ENCODE results near the gene ADAMTS8.

ADAMTS8 gene

DNA sequence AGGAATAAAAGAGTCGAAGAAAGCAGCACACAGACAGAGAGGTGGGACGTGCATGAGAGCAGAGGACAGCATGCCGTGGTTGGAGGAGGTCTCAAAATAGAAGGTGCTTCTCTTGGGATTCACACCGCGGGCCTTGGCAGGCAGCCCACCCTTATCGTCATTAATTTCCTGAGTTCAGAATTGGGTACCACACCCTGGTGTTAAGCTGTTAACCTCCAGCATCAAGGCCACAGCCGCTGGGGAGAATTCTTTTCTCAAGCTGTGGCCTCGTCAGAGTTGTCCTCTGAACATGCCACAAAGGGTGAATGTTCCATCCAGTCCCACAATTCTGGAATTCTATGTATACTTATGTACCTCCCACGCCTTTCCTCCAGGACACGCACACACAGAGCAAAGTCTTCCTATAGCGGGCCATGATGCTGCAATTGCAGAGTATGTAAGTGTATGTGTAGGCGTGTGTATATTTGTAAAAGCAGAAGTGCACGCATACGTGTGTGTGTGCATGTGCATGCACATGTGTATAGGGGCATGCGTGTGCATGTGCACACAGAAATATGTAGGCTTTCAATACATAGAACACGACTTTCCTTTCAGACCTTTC, 39.0 kb downstream of the ADAMTS8 start:
- no peak for FAIRE-seq

DNA sequence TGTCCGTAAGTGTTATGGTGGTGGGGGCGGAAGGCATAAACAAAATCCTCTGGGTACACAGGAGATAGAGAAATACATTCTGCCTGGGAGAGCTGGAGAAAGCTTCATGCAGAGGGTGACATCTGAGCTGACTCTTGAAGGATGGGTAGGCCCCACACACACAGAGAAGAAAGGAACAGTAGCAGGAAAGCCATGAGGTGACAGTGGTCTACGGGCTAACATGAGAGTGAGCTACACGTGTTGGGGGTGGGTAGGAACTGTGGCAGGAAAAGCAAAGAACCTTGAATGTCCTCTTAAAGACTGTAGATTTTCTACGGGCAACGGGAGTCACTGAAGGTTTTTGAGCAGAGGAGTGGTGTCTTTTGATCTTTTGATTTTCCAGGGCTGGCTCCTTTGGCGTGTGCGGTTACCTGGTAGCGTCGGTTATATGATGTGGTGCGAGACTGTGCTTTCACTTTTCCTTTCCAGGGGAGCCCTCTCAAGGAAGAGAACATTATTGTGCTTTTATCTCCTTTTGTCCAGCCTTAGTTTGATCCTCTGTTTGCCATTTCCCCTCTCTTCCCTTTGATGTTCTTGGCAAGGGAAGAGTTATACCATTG, 39.7 kb downstream of the ADAMTS8 start:
- no peak for FAIRE-seq

DNA sequence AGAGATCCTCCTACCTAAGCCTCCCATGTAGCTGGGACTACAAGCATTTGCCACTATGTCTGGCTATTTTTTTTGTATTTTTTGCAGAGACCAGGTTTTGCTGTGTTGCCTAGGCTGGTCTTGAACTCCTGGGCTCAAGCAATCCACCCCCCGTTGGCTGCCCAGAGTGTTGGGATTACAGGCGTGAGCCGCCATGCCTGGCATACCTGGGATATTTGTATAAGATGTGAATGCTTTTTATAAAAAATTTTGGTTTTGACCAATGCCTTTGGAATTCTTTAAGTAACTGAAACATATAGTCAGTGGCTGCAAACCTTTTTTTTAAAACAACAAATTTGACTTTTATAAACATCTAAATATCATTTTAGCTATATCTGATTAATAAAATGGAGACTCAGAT, 42.4 kb downstream of the ADAMTS8 start:
- no peak for FAIRE-seq

DNA sequence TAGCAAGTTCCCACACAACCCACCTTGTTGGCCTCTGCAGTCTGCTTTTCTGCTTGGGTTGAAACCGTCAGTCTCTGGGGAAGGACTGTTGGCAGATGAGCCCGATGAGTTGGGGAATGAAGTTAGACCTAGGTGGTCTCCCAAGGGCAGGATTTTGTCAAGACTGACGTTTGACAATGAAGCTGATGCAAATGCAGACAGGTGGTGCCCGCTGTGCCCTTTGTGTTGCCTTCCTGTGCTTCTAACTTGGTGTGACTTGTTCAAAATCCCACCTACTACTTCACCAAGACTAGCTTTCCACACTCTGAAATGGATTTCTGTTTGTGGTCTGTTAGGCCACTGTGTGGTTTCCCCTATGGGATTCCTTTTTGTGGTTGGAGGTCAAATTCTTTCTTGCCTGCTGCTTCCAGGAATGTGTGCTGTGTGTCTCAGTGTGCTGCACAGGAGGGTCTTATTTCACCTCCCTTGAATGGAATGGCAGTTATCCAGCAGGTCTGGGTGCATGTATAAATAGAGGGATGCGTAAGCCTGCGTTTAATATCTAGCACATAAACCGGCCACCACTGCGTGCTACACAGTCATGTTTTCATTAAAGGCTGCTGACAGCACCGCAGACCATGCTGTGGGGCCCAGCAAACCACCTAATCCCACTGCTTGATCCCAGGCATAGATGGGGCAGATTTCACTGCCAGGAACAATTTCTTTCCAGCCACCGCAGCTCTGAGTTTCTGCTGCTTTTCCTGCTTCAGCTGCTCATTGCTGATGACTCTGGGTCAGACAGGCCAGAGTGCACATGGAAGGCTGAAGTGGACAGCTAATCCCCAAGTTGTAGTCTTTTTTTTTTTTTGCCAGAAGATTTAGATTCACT, 44.8 kb downstream of the ADAMTS8 start:
- FAIRE-seq: no peak

DNA sequence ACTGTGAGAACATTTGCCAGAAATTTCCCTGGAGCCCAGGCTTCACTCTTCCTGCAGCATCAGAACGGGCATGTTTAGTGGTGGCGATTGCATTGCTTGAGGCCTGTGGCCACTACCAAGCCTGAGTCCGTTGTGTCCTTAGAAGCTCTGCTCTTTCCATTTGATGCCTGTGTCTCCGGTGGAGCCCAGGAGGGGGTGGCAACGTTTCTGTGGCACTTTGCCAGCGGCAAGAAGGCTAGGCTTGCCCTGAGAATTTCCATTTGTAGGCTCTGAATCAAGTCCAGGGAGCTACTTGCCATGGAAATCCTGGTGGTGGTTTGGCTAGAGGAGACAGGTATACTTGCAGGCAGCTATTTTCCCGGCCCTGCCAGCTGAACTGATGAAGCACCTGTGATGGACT, 47.1 kb downstream of the ADAMTS8 start:
- no peak for FAIRE-seq

DNA sequence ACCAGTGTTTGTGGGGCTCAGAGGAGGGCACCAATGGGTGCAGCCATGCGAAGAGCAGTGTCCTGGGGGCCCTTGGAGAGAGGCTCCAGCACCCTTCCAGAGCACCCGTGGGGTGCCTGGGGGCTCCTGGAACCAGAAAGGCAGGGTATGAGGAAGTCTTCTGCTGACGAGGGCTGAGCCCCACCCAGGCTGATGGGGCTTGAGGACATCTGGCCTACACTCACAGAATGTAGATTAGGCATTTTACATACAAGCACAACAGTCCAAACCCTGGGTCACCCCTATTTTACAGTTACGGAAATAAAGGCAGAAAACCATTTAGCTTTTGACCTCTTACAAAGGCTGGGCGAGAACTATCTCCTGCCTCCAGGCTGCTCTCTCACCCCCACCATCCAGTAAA, 47.6 kb downstream of the ADAMTS8 start:
- no peak for FAIRE-seq

DNA sequence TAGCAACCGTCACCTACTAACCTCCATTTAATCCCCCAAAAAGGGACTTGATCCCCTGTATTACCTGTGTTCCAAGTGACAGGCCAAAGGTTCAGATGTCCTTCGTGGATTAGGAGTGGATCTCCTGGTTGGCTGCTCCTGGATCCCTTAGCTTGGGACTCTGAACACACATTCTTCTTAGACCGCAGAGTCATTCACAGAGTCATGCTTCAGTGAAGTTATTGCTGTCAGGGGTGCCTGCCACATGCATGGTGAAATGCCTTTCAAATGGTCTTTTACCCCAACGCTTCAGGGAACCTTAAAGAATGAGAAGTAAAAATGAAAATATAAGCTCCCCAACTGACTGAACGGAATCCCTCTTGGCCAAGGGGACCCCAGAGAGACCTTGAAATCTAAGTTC, 49.1 kb downstream of the ADAMTS8 start:
- no peak for FAIRE-seq

DNA sequence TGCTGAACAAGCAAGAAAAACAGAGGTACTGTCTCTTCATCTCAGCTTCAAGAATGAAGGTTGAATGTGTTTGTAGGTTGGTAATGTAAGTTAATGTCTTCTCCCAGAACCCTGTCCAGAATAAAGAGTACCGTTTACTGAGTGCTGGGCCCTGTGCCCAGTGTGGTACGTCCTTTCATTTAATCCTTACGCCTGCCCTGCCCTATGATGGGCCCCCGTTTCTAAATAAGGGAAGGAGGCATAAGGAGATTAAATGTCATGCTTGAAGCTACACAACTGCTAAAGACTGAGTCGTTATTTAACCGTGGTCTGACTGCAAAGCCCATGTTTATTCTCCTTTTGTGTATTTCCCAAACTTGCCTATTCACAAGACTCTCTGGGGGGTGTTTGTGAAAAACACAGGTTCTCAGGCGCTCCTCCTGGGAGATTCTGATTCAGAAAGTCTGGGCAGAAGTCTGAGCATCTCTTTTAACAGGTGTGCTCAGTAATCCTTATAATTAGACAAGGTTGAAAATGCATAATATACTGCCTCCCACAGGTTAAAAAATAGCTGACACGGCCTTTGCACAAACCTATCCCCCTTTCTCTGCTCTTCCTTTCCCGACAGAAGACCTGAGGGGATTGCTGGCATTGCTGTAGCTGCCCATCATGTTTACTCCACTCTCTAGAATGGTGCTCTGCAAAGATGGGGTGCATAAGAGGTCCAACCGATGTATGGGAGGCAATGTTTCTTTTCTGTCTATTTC, 57.4 kb downstream of the ADAMTS8 start:
- FAIRE-seq: no peak

DNA sequence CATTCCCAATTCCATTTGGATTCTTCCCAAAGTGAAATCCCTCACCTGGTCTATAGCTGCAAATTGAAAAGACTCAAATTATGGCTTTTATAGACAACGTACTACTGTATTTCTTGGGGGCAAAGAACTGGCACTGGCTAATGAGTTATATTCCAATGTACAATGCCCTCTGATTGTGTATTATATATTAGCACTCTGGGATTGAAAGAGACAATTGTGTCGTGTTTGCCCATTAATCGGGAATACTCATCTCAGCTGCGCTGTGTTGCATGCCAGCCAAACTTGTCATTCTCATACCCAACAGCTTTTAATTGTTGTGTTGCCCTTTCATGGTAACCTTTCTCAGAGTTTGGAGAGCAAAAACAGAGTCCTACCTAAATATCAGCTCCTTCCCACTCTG, 58.7 kb downstream of the ADAMTS8 start:
- no peak for FAIRE-seq

DNA sequence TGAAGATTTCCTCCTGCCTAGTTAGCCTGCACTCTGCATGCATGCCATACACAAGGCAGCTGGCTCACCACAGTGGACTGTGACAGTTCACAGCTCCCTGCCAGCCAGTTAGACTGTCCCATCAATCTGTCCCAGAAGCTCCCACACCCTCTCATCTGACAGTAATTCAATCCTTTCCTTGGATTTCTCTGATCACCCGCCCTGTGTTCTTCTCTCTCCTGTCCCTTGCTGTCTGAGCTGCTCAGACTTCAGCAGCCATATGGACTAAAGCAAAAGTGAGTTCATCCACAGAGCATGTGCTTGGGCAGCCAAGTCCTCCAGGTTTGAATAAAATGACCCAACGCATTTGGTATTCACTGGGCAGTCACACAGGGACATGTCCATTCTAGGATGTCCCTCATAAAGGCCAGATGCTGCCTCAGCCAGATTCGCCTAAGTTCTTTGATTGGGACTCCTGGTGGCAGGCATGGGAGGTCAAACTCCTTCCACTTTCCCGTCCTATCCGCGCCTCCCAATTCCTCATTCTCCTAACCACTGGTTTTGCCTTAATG, 59.2 kb downstream of the ADAMTS8 start:
- no peak for FAIRE-seq

DNA sequence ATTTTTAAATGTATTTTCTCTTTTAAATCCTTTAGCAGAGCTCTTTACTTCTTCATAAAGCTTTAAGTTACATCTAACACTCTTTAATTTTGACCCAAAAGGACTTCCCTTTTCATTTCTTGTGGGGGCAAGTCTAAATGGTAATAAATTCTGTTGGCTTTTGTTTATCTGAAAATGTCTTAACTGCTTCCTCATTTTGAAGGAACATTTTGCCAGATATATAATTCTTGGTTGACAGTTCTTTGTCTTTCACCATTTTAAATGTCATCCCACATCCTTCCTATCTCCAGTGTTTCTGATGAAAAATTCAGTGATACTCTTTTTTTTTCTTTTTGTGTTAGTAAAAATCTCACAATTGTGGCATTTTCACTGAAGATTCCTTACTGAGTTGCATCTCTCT, 69.0 kb downstream of the ADAMTS8 start:
- no peak for FAIRE-seq

DNA sequence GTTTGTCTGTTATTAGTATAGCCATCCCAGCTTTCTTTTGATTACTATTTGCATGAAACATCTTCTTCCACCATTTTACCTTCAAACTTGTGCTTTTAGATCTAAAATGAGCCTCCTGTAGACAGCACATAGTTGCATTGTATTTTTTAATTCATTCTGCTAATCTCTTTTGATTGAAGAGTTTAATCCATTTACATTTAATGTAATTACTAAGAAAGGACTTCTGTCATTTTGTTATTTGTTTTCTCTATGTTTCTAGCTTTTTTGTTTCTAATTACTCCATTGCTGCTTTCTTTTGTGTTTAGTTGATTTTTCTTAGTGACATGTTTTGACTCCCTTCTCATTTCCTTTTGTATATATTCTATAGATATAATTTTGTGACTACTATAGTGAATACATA, 70.0 kb downstream of the ADAMTS8 start:
- FAIRE-seq: no peak

All from islet of Langerhans (tissue), 1 donor.